Suprapubic skin (tissue), 4 donors: ENCODE results near the gene PUM1.

Experiments
- EP300 ChIP-seq: sonication (generic); formaldehyde crosslinking; IDR thresholded peaks from one replicate; pipeline ENCODE4 v1.6.1; 2017; ENCODE audit warnings: antibody characterized with exemption
- POLR2A ChIP-seq, 2 donors: fragments of 450-650 bp; IDR thresholded peaks; one replicate each; pipeline ENCODE4 v1.6.1; 2017; ENCODE audit warnings: antibody characterized with exemption in 2 of 2, mild to moderate bottlenecking in 2 of 2, moderate library complexity in 2 of 2
- POLR2AphosphoS5 ChIP-seq, 3 donors: sonication (generic); formaldehyde crosslinking; IDR thresholded peaks; one replicate each; pipeline ENCODE4 v1.6.1; 2017; ENCODE audit warnings: antibody characterized with exemption in 3 of 3
- TF ChIP-seq, protein P1 (sequence below), 2 donors: fragments of 200-600 bp in 1 of 2; fragments of 450-650 bp in 1 of 2; sonication (generic) in 1 of 2; IDR thresholded peaks; one replicate each; pipeline ENCODE4 v1.5.1; 2016 to 2019; ENCODE audit warnings: antibody characterized with exemption in 2 of 2, mild to moderate bottlenecking in 1 of 2, moderate library complexity in 1 of 2

- TF ChIP-seq POLR2AphosphoS5 (IDR thresholded peaks at IDR 0.05) (no peak), POLR2A (IDR thresholded peaks at IDR 0.05) (no peak), EP300 (no peak)
- TF ChIP-seq, protein P1, sequence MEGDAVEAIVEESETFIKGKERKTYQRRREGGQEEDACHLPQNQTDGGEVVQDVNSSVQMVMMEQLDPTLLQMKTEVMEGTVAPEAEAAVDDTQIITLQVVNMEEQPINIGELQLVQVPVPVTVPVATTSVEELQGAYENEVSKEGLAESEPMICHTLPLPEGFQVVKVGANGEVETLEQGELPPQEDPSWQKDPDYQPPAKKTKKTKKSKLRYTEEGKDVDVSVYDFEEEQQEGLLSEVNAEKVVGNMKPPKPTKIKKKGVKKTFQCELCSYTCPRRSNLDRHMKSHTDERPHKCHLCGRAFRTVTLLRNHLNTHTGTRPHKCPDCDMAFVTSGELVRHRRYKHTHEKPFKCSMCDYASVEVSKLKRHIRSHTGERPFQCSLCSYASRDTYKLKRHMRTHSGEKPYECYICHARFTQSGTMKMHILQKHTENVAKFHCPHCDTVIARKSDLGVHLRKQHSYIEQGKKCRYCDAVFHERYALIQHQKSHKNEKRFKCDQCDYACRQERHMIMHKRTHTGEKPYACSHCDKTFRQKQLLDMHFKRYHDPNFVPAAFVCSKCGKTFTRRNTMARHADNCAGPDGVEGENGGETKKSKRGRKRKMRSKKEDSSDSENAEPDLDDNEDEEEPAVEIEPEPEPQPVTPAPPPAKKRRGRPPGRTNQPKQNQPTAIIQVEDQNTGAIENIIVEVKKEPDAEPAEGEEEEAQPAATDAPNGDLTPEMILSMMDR (IDR thresholded peaks at IDR 0.05), result no peak
Observed at GRCh38 chr1:30927448-30927847, 138.1 kb downstream of the PUM1 start.
